H1 (cell line): ENCODE measurements around the gene REL. TPM values are rescaled to one million over a fixed set of nuclear protein-coding genes. Genes with fewer than 3 reads are reported as not detected.

Experiments
- CTCF ChIA-PET: fragments of 300-600 bp; sonication (Branson Sonifier 250); formaldehyde crosslinking; loops from one replicate; lab custom pipeline; 2021; ENCODE audit not compliant: partially characterized antibody; lab: Charles Lee
- POLR2A ChIA-PET: fragments of 300-600 bp; sonication (Branson Sonifier 250); formaldehyde crosslinking; loops from one replicate; lab custom pipeline; 2021; ENCODE audit warnings: inconsistent platforms; ENCODE audit not compliant: partially characterized antibody; lab: Charles Lee
- DNase-seq, 2 experiments: peaks; one replicate each; pipeline versions ENCODE4 v3.0.0 to v3.0.0-alpha.2; 2010 to 2022; ENCODE audit warnings: low spot score in 2 of 2, low read depth in 1 of 2, mixed read lengths in 1 of 2
- FAIRE-seq: peaks from 2 replicates; lab custom pipeline; 2011; peaks lifted over from hg19 to GRCh38; lab: Jason Lieb, UNC
- H2AFZ ChIP-seq: 2 replicates; pipeline ENCODE4 v1.8.1; 2012; ENCODE audit warnings: low read length, inconsistent platforms
- H2AK5ac ChIP-seq: 2 replicates; pipeline ENCODE4 v1.6.1; 2013; ENCODE audit warnings: low read depth, low read length
- H2BK120ac ChIP-seq: replicated peaks from 2 replicates; pipeline ENCODE3; 2013; ENCODE audit warnings: low read depth, low read length, inconsistent platforms
- H2BK12ac ChIP-seq: 2 replicates; pipeline ENCODE4 v1.6.1; 2013; ENCODE audit warnings: low read depth, low read length
- H2BK15ac ChIP-seq: 2 replicates; pipeline ENCODE4 v1.6.1; 2013; ENCODE audit warnings: low read length
- H2BK20ac ChIP-seq: 2 replicates; pipeline ENCODE4 v1.6.1; 2013; ENCODE audit warnings: low read length
- H2BK5ac ChIP-seq: 2 replicates; pipeline ENCODE4 v1.6.1; 2013; ENCODE audit warnings: low read depth, low read length
- H3K14ac ChIP-seq: 2 replicates; pipeline ENCODE4 v1.6.1; 2013; ENCODE audit warnings: inconsistent platforms; ENCODE audit not compliant: insufficient read length
- H3K18ac ChIP-seq: 2 replicates; pipeline ENCODE4 v1.6.1; 2013; ENCODE audit warnings: low read length; ENCODE audit errors: extremely low read depth
- H3K23ac ChIP-seq: 2 replicates; pipeline ENCODE4 v1.6.1; 2013; ENCODE audit warnings: inconsistent platforms; ENCODE audit not compliant: insufficient read length
- H3K23me2 ChIP-seq: 2 replicates; pipeline ENCODE4 v1.6.1; 2013; ENCODE audit warnings: low read depth, low read length
- H3K27ac ChIP-seq: 2 replicates; pipeline ENCODE4 v1.6.1; 2011; ENCODE audit warnings: low read depth, low read length, inconsistent platforms
- H3K27me3 ChIP-seq, 4 experiments: replicated peaks in 1 of 4; 1 replicate in 1 of 4; 2 replicates in 3 of 4; pipeline versions ENCODE4 v1.6.1 to v1.8.1; 2011 to 2013; ENCODE audit warnings: low read length in 3 of 4, mild to moderate bottlenecking in 3 of 4, inconsistent platforms in 2 of 4, mixed read lengths in 2 of 4, moderate library complexity in 1 of 4; ENCODE audit not compliant: control insufficient read depth in 3 of 4, insufficient read depth in 3 of 4; ENCODE audit errors: extremely low read depth in 1 of 4
- H3K36me3 ChIP-seq, 4 experiments: 2 replicates each; pipeline versions ENCODE4 v1.6.1 to v1.8.1; 2011 to 2013; ENCODE audit warnings: mild to moderate bottlenecking in 4 of 4, low read length in 3 of 4, moderate library complexity in 2 of 4, control low read depth in 1 of 4, inconsistent platforms in 1 of 4; ENCODE audit not compliant: insufficient read depth in 4 of 4, control insufficient read depth in 2 of 4
- H3K4ac ChIP-seq: replicated peaks from 2 replicates; pipeline ENCODE3; 2013; ENCODE audit warnings: low read length, low read depth, mixed read lengths, inconsistent platforms; ENCODE audit not compliant: insufficient read length
- H3K4me1 ChIP-seq, 4 experiments: replicated peaks in 1 of 4; 1 replicate in 1 of 4; 2 replicates in 3 of 4; pipeline versions ENCODE4 v1.6.1 to v1.8.1; 2011 to 2013; ENCODE audit warnings: low read length in 3 of 4, inconsistent platforms in 2 of 4, mixed read lengths in 1 of 4; ENCODE audit not compliant: insufficient read depth in 4 of 4, control insufficient read depth in 3 of 4
- H3K4me2 ChIP-seq, 2 experiments: 2 replicates each; pipeline versions ENCODE4 v1.6.1 to v1.8.1; 2011 to 2013; ENCODE audit warnings: low read depth in 2 of 2, low read length in 2 of 2, control low read depth in 1 of 2, inconsistent platforms in 1 of 2, mild to moderate bottlenecking in 1 of 2; ENCODE audit not compliant: insufficient read depth in 1 of 2
- H3K4me3 ChIP-seq, 4 experiments: fragments of 200-600, 300-600 bp in 1 of 4; sonication (generic), shearing (Covaris generic), sonication (Bioruptor Twin) in 1 of 4; 2 replicates each; pipeline versions ENCODE4 v1.5.1 to v1.8.1; 2011 to 2016; ENCODE audit warnings: low read length in 4 of 4, low read depth in 3 of 4, control low read depth in 2 of 4, inconsistent platforms in 2 of 4, mild to moderate bottlenecking in 2 of 4, mixed read lengths in 1 of 4, moderate library complexity in 1 of 4; ENCODE audit not compliant: insufficient read depth in 2 of 4; ENCODE audit errors: extremely low read depth in 1 of 4
- H3K56ac ChIP-seq: replicated peaks from 2 replicates; pipeline ENCODE3; 2013; ENCODE audit warnings: low read depth, mild to moderate bottlenecking, mixed read lengths, low read length, inconsistent platforms; ENCODE audit not compliant: insufficient read length
- H3K79me1 ChIP-seq: 2 replicates; pipeline ENCODE4 v1.6.1; 2013; ENCODE audit warnings: low read depth, low read length, control low read depth
- H3K79me2 ChIP-seq, 2 experiments: 2 replicates each; pipeline versions ENCODE4 v1.6.1 to v1.8.1; 2012 to 2013; ENCODE audit warnings: low read length in 2 of 2, mild to moderate bottlenecking in 2 of 2, inconsistent platforms in 1 of 2; ENCODE audit not compliant: insufficient read depth in 2 of 2, control insufficient read depth in 1 of 2
- H3K9ac ChIP-seq, 4 experiments: replicated peaks in 1 of 4; 1 replicate in 1 of 4; 2 replicates in 3 of 4; pipeline versions ENCODE4 v1.6.1 to v1.8.1; 2011 to 2013; ENCODE audit warnings: low read depth in 3 of 4, low read length in 3 of 4, control low read depth in 2 of 4, mild to moderate bottlenecking in 2 of 4, moderate library complexity in 2 of 4, inconsistent platforms in 1 of 4; ENCODE audit errors: extremely low read depth in 1 of 4
- H3K9me3 ChIP-seq, 2 experiments: 2 replicates each; pipeline versions ENCODE4 v1.6.1 to v1.8.1; 2012 to 2013; ENCODE audit warnings: mild to moderate bottlenecking in 2 of 2, moderate library complexity in 2 of 2, control low read depth in 1 of 2, inconsistent platforms in 1 of 2, low read depth in 1 of 2, low read length in 1 of 2, mixed read lengths in 1 of 2; ENCODE audit not compliant: insufficient read depth in 2 of 2
- H4K20me1 ChIP-seq, 2 experiments: replicated peaks in 1 of 2; 2 replicates each; pipeline versions ENCODE3 to v1.8.1; 2011 to 2013; ENCODE audit warnings: inconsistent platforms in 2 of 2, low read length in 2 of 2, mild to moderate bottlenecking in 1 of 2; ENCODE audit not compliant: insufficient read depth in 2 of 2, control insufficient read depth in 1 of 2
- H4K5ac ChIP-seq: 2 replicates; pipeline ENCODE4 v1.6.1; 2013; ENCODE audit warnings: low read length, low read depth, mixed read lengths, inconsistent platforms; ENCODE audit not compliant: insufficient read length
- H4K8ac ChIP-seq: 2 replicates; pipeline ENCODE4 v1.8.0; 2013; ENCODE audit warnings: mild to moderate bottlenecking, moderate library complexity, low read length, inconsistent platforms; ENCODE audit not compliant: insufficient read depth; ENCODE audit errors: extremely low read depth
- H4K91ac ChIP-seq: replicated peaks from 2 replicates; pipeline ENCODE3; 2013; ENCODE audit warnings: low read length, mixed read lengths, inconsistent platforms; ENCODE audit not compliant: insufficient read length
- CBX5 ChIP-seq: fragments of 300-800, 300-1000 bp; sonication (generic); IDR thresholded peaks from 2 replicates; pipeline ENCODE4 v1.7.1; 2016; ENCODE audit warnings: antibody characterized with exemption, low read length, low read depth
- CHD1 ChIP-seq: IDR thresholded peaks from 2 replicates; pipeline ENCODE4 v1.6.1; 2012; ENCODE audit warnings: low read depth, low read length, improper control_type of control experiment
- CHD2 ChIP-seq: IDR thresholded peaks from 2 replicates; pipeline ENCODE4 v1.6.1; 2012; ENCODE audit warnings: low read length, improper control_type of control experiment
- CREB1 ChIP-seq: IDR thresholded peaks from 2 replicates; pipeline ENCODE4 v1.6.1; 2012; ENCODE audit warnings: inconsistent platforms
- EGR1 ChIP-seq: IDR thresholded peaks from 2 replicates; pipeline ENCODE4 v1.6.1; 2011; ENCODE audit warnings: low read depth, low read length, borderline replicate concordance
- FOSL1 ChIP-seq: IDR thresholded peaks from 2 replicates; pipeline ENCODE4 v1.6.1; 2011; ENCODE audit warnings: mild to moderate bottlenecking, low read depth, low read length, moderate library complexity; ENCODE audit not compliant: insufficient read depth
- GABPA ChIP-seq: IDR thresholded peaks from 2 replicates; pipeline ENCODE4 v1.6.1; 2011; ENCODE audit warnings: mild to moderate bottlenecking, low read length, moderate library complexity, borderline replicate concordance; ENCODE audit not compliant: insufficient read depth
- KDM4A ChIP-seq: IDR thresholded peaks from one replicate; pipeline ENCODE4 v1.7.1; 2012; ENCODE audit warnings: low read depth, mild to moderate bottlenecking, moderate library complexity, low read length, inconsistent platforms; ENCODE audit not compliant: severe bottlenecking
- MAX ChIP-seq: IDR thresholded peaks from 2 replicates; pipeline ENCODE4 v1.6.1; 2012; ENCODE audit warnings: inconsistent platforms
- POLR2AphosphoS5 ChIP-seq: IDR thresholded peaks from 2 replicates; pipeline ENCODE4 v1.6.1; 2011; ENCODE audit warnings: low read depth, low read length
- RAD21 ChIP-seq, 2 experiments: IDR thresholded peaks in 1 of 2; conservative IDR thresholded peaks in 1 of 2; 2 replicates each; pipeline ENCODE4 v1.6.1; 2011; ENCODE audit warnings: low read depth in 2 of 2, low read length in 2 of 2, improper control_type of control experiment in 1 of 2, inconsistent platforms in 1 of 2, mild to moderate bottlenecking in 1 of 2, moderate library complexity in 1 of 2
- SAP30 ChIP-seq: fragments of 300-600 bp; sonication (generic); IDR thresholded peaks from 2 replicates; pipeline ENCODE4 v1.7.1; 2012; ENCODE audit warnings: low read length, moderate library complexity, mild to moderate bottlenecking, inconsistent platforms; ENCODE audit not compliant: insufficient read depth, insufficient replicate concordance
- SIN3A ChIP-seq, 2 experiments: IDR thresholded peaks in 1 of 2; conservative IDR thresholded peaks in 1 of 2; 2 replicates each; pipeline ENCODE4 v1.6.1; 2011 to 2012; ENCODE audit warnings: low read length in 2 of 2, improper control_type of control experiment in 1 of 2, low read depth in 1 of 2, mild to moderate bottlenecking in 1 of 2
- polyA plus RNA-seq, 7 experiments: library from polyadenylated mRNA; depleted of rRNA in 3 of 7; stranded (reverse) in 5 of 7; unstranded in 2 of 7; fragments of >200 nt in 5 of 7; fragments of 200-250 nt in 2 of 7; gene quantifications; 1 replicate in 5 of 7; 2 replicates in 1 of 7; 4 replicates in 1 of 7; pipeline versions ENCODE4 v1.2.1 to v1.2.3, GENCODE V29; 2011 to 2013; ENCODE audit warnings: missing spikeins in 2 of 7, mixed read lengths in 2 of 7
- total RNA-seq: library from RNA; stranded (reverse); fragmentation: NEBNext Ultra II Directional; extraction: Animal tissue kit (Norgen Biotek cat#: 25700); gene quantifications from 2 replicates; pipeline ENCODE4 v1.2.1, GENCODE V29; 2021

Gene REL
- total and polyA plus RNA-seq, 2 of the 8 experiments (the other 6 are each of a cell fraction or from before 2014, with no cell fraction given), result 1.5 to 7.5 TPM

GRCh38 chr2:60965499-60965785 is 84.1 kb downstream of the REL start:
- H3K56ac ChIP-seq, result no peak overlapping the region
- TF ChIP-seq CBX5 (no peak), CREB1 (no peak), EGR1 (no peak), FOSL1 (no peak), CHD2 (no peak), RAD21 (IDR thresholded peaks at IDR 0.05 in 1 of 2, conservative IDR thresholded peaks at IDR 0.05 in 1 of 2; ENCODE audit: low read depth in 2 of 2, low read length in 2 of 2) (no peak), MAX (no peak), POLR2AphosphoS5 (no peak), KDM4A (no peak), GABPA (no peak), CHD1 (no peak), SIN3A (conservative IDR thresholded peaks at IDR 0.05 in 1 of 2, IDR thresholded peaks at IDR 0.05 in 1 of 2; ENCODE audit: low read depth in 1 of 2, low read length in 2 of 2) (no peak), SAP30 (no peak)
- TF ChIP-seq, all 59 proteins: peak for 0
- Histone ChIP-seq H4K91ac (no peak overlapping the region), H2AK5ac (no peak overlapping the region), H4K20me1 (no peaks in the 10 kb centered on the region), H3K27me3 (no peaks in the 10 kb centered on the region), H2BK5ac (no peak overlapping the region), H2AFZ (0 out of 2 replicates have a peak overlapping the region, but pooled peaks have one; percentile 46), H3K4me2 (no peak overlapping the region), H3K23me2 (no peaks in the 10 kb centered on the region), H3K14ac (no peak overlapping the region), H3K79me1 (no peaks in the 10 kb centered on the region), H3K4me3 (no peak overlapping the region), H2BK20ac (no peak overlapping the region), H3K79me2 (no peaks in the 10 kb centered on the region), H4K5ac (no peak overlapping the region), H3K4ac (no peak overlapping the region), H3K23ac (no peak overlapping the region), H4K8ac (no peak overlapping the region), H2BK120ac (no peak overlapping the region), H3K18ac (no peak overlapping the region), H3K27ac (no peak overlapping the region), H3K36me3 (no peaks in the 10 kb centered on the region), H3K9me3 (no peaks in the 10 kb centered on the region), H2BK15ac (no peak overlapping the region), H3K4me1 (0 out of 7 replicates have a peak, but pooled peaks cover 0 to 1% (median 0%) of the 10 kb centered on the region in 4 experiments), H3K9ac (no peak overlapping the region), H2BK12ac (no peak overlapping the region)
- no peak for DNase-seq
- CTCF ChIA-PET, result interaction anchor here (0.7 kb wide), 1 partner anchor 16 kb away, joined by 3 read pairs; no protein-coding TSS in a partner anchor
- no peak for FAIRE-seq
- POLR2A ChIA-PET, result no interaction called here
